GM23338 (cell line): Measurements from ENCODE around the gene HIGD1B. TPM values are rescaled to one million over a fixed set of nuclear protein-coding genes. Genes with fewer than 3 reads are reported as not detected.

ENCODE experiments used
- ATAC-seq: fragments of 200-7000 bp; cut with Tn5 transposase; 3 replicates; pipeline ENCODE4 v1.9.1; 2020
- DNase-seq: peaks from one replicate; pipeline ENCODE4 v3.0.0-alpha.2; 2015; ENCODE audit warnings: low spot score
- H2AFZ ChIP-seq: fragments of 200-600 bp; sonication (generic); 2 replicates; pipeline ENCODE4 v1.8.0; 2016; ENCODE audit warnings: antibody characterized with exemption, mild to moderate bottlenecking, moderate library complexity
- H3F3A ChIP-seq: fragments of 200-600 bp; sonication (generic); replicated peaks from 2 replicates; pipeline ENCODE4 v1.8.0; 2017; ENCODE audit warnings: antibody characterized with exemption, mixed run types, low read depth
- H3K27ac ChIP-seq: fragments of 200-600 bp; sonication (generic); 2 replicates; pipeline ENCODE4 v1.6.1; 2016; ENCODE audit warnings: low read depth
- H3K27me3 ChIP-seq: fragments of 200-600 bp; sonication (generic); 2 replicates; pipeline ENCODE4 v1.8.0; 2016; ENCODE audit warnings: mild to moderate bottlenecking, mixed run types, moderate library complexity; ENCODE audit not compliant: insufficient read depth
- H3K36me3 ChIP-seq: fragments of 200-600 bp; sonication (generic); 2 replicates; pipeline ENCODE4 v1.8.0; 2016; ENCODE audit warnings: mild to moderate bottlenecking; ENCODE audit not compliant: insufficient read depth
- H3K4me1 ChIP-seq: fragments of 200-600 bp; sonication (generic); 2 replicates; pipeline ENCODE4 v1.8.0; 2016; ENCODE audit warnings: mild to moderate bottlenecking, moderate library complexity; ENCODE audit not compliant: insufficient read depth
- H3K4me2 ChIP-seq: fragments of 200-600 bp; sonication (generic); 2 replicates; pipeline ENCODE4 v1.7.1; 2017; ENCODE audit warnings: mixed run types
- H3K4me3 ChIP-seq: fragments of 200-600 bp; sonication (generic); 2 replicates; pipeline ENCODE4 v1.6.1; 2016; ENCODE audit warnings: mixed run types
- H3K79me2 ChIP-seq: fragments of 200-600 bp; sonication (generic); replicated peaks from 2 replicates; pipeline ENCODE4 v1.8.0; 2017; ENCODE audit warnings: mild to moderate bottlenecking; ENCODE audit not compliant: insufficient read depth
- H3K9me2 ChIP-seq: fragments of 200-600 bp; sonication (generic); 2 replicates; pipeline ENCODE4 v1.8.0; 2017; ENCODE audit not compliant: insufficient read depth
- H4K20me1 ChIP-seq: fragments of 200-600 bp; sonication (generic); replicated peaks from 2 replicates; pipeline ENCODE4 v1.8.0; 2017; ENCODE audit warnings: mild to moderate bottlenecking; ENCODE audit not compliant: insufficient read depth
- H3K27ac Mint-ChIP-seq: 2 replicates; pipeline ENCODE4 v1.8.0; 2020; ENCODE audit warnings: inconsistent platforms, mild to moderate bottlenecking, moderate library complexity, mixed read lengths
- H3K27me3 Mint-ChIP-seq: 3 replicates; pipeline ENCODE4 v1.8.0; 2022; ENCODE audit warnings: low read depth, mild to moderate bottlenecking, moderate library complexity, mixed read lengths, inconsistent platforms; ENCODE audit not compliant: insufficient read depth, poor library complexity
- H3K36me3 Mint-ChIP-seq: 3 replicates; pipeline ENCODE4 v1.8.0; 2021; ENCODE audit warnings: low read depth, mild to moderate bottlenecking, inconsistent platforms, moderate library complexity, mixed read lengths
- H3K4me1 Mint-ChIP-seq: 3 replicates; pipeline ENCODE4 v1.8.0; 2020; ENCODE audit warnings: mild to moderate bottlenecking, inconsistent platforms, mixed read lengths
- H3K4me3 Mint-ChIP-seq: 3 replicates; pipeline ENCODE4 v1.8.0; 2021; ENCODE audit warnings: moderate library complexity, mild to moderate bottlenecking, inconsistent platforms, mixed read lengths
- H3K9me3 Mint-ChIP-seq: 3 replicates; pipeline ENCODE4 v1.8.0; 2020; ENCODE audit warnings: moderate library complexity, mild to moderate bottlenecking, inconsistent platforms, mixed read lengths
- CREB1 ChIP-seq: fragments of 250-450 bp; sonication (Bioruptor Pico); IDR thresholded peaks from 2 replicates; pipeline ENCODE4 v1.5.0; 2020; ENCODE audit warnings: low read depth, mild to moderate bottlenecking, moderate library complexity
- EZH2 ChIP-seq: fragments of 200-600 bp; sonication (generic); IDR thresholded peaks from one replicate; pipeline ENCODE4 v1.8.0; 2017; ENCODE audit warnings: antibody characterized with exemption, mild to moderate bottlenecking, low read depth; ENCODE audit not compliant: unreplicated experiment
- NANOG ChIP-seq: IDR thresholded peaks from 2 replicates; pipeline ENCODE4 v1.6.1; 2016; ENCODE audit warnings: antibody characterized with exemption, borderline replicate concordance
- ZNF114 ChIP-seq: fragments of 250-450 bp; sonication (Bioruptor Pico); IDR thresholded peaks from 2 replicates; pipeline ENCODE4 v1.5.0; 2020; ENCODE audit warnings: mild to moderate bottlenecking, moderate library complexity
- ZNF331 ChIP-seq: fragments of 250-450 bp; sonication (Bioruptor Pico); IDR thresholded peaks from 2 replicates; pipeline ENCODE4 v1.5.0; 2020; ENCODE audit warnings: low read depth, mild to moderate bottlenecking, moderate library complexity
- polyA plus RNA-seq: library from polyadenylated mRNA; unstranded; fragments of >200 nt; fragmentation: Nextera tagmentation; extraction: Ambion mirVana; gene quantifications from 2 replicates; pipeline ENCODE4 v1.2.1, GENCODE V29; 2016
- total RNA-seq: library from RNA; depleted of rRNA; stranded (reverse); fragments of >200 nt; shearing (Covaris generic); gene quantifications from 2 replicates; pipeline ENCODE4 v1.2.3, GENCODE V29; 2014
- TF ChIP-seq, protein P1 (sequence below), 2 experiments: fragments of 200-600 bp in 1 of 2; sonication (generic) in 1 of 2; conservative IDR thresholded peaks; 2 replicates each; pipeline versions ENCODE4 v1.5.1 to v1.6.1; 2016 to 2017; ENCODE audit warnings: antibody characterized with exemption in 2 of 2, low read depth in 2 of 2, mild to moderate bottlenecking in 2 of 2, moderate library complexity in 1 of 2
- TF ChIP-seq, protein P2 (sequence below): fragments of 250-450 bp; sonication (Bioruptor Pico); IDR thresholded peaks from 2 replicates; pipeline ENCODE4 v1.5.0; 2020; ENCODE audit warnings: mild to moderate bottlenecking, moderate library complexity
- TF ChIP-seq, protein P3 (sequence below): IDR thresholded peaks from one replicate; pipeline ENCODE4 v1.6.1; 2018; ENCODE audit warnings: antibody characterized with exemption; ENCODE audit not compliant: unreplicated experiment

Gene HIGD1B
- total and polyA plus RNA-seq, 2 experiments from 2014 or later, result not detected

- Histone ChIP-seq H3K9me2 (no peaks in the 10 kb centered on the region), H3K27ac (peak overlapping the region; percentile 83; the same call in 1 of the 2 replicates), H3K4me2 (no peak overlapping the region), H3K27me3 (no peaks in the 10 kb centered on the region), H3K36me3 (peaks cover 13% of the 10 kb centered on the region), H3F3A (peaks cover 27% of the 10 kb centered on the region; the same call in 1 of the 2 replicates), H3K4me3 (no peak overlapping the region), H3K4me1 (peaks cover 25% of the 10 kb centered on the region), H4K20me1 (peaks cover 7% of the 10 kb centered on the region), H2AFZ (no peak overlapping the region), H3K79me2 (peaks cover 16% of the 10 kb centered on the region)
- peaks cover 52% of the 10 kb centered on the region for H3K36me3 Mint-ChIP-seq
- TF ChIP-seq CREB1, result no peak
- TF ChIP-seq EZH2, result no peak
- TF ChIP-seq, protein P1, sequence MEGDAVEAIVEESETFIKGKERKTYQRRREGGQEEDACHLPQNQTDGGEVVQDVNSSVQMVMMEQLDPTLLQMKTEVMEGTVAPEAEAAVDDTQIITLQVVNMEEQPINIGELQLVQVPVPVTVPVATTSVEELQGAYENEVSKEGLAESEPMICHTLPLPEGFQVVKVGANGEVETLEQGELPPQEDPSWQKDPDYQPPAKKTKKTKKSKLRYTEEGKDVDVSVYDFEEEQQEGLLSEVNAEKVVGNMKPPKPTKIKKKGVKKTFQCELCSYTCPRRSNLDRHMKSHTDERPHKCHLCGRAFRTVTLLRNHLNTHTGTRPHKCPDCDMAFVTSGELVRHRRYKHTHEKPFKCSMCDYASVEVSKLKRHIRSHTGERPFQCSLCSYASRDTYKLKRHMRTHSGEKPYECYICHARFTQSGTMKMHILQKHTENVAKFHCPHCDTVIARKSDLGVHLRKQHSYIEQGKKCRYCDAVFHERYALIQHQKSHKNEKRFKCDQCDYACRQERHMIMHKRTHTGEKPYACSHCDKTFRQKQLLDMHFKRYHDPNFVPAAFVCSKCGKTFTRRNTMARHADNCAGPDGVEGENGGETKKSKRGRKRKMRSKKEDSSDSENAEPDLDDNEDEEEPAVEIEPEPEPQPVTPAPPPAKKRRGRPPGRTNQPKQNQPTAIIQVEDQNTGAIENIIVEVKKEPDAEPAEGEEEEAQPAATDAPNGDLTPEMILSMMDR (conservative IDR thresholded peaks at IDR 0.05; ENCODE audit: low read depth in 2 of 2), result no peak
- no peak for ATAC-seq
- peaks cover 35% of the 10 kb centered on the region for H3K4me1 Mint-ChIP-seq
- DNase-seq, result no peak
- no peaks in the 10 kb centered on the region for H3K9me3 Mint-ChIP-seq
- peaks cover 8% of the 10 kb centered on the region for H3K27me3 Mint-ChIP-seq
- H3K27ac Mint-ChIP-seq, result no peak overlapping the region
- H3K4me3 Mint-ChIP-seq, result no peak overlapping the region
Observed at GRCh38 chr17:44798356-44798755, 49.3 kb upstream of the HIGD1B start.

DNA sequence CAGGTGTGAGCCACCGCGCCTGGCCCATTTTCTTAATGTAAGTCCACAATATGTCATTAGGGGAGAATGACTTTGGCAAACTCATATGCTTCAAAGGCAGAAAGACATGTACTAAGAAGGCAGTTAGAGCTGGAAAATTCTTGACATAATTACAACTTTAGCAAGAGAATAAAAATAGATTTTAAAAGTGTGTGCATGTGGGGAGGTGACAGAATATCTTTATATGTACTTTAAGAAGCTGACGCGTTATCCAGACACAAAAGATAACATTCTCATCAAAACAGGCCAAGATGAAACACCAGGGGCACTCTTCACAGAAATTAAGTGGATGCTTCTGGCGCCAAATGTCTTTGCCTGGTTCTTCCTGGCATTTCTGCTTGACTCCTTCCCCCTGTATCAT is 45.8 kb upstream of the HIGD1B start:
- Histone ChIP-seq H3K4me2 (no peak overlapping the region), H4K20me1 (peaks cover 31% of the 10 kb centered on the region), H3K27me3 (no peaks in the 10 kb centered on the region), H3K9me2 (no peaks in the 10 kb centered on the region), H3K4me1 (peaks cover 6% of the 10 kb centered on the region; the same call in 1 of the 2 replicates), H3K27ac (no peak overlapping the region), H3K79me2 (peaks cover 49% of the 10 kb centered on the region), H2AFZ (no peak overlapping the region), H3K36me3 (peaks cover 40% of the 10 kb centered on the region), H3F3A (peaks cover 14% of the 10 kb centered on the region; the same call in 1 of the 2 replicates), H3K4me3 (no peak overlapping the region)
- peaks cover 9% of the 10 kb centered on the region for H3K4me1 Mint-ChIP-seq
- H3K9me3 Mint-ChIP-seq, result no peaks in the 10 kb centered on the region
- DNase-seq (no peak), ATAC-seq (no peak)
- no peak overlapping the region for H3K4me3 Mint-ChIP-seq
- H3K36me3 Mint-ChIP-seq, result peaks cover 84% of the 10 kb centered on the region
- H3K27me3 Mint-ChIP-seq, result peaks cover 3% of the 10 kb centered on the region
- H3K27ac Mint-ChIP-seq, result no peak overlapping the region
- TF ChIP-seq CREB1 (no peak), NANOG (no peak), ZNF331 (no peak), ZNF114 (CRISPR knock-in tag) (no peak)
- TF ChIP-seq, protein P2, sequence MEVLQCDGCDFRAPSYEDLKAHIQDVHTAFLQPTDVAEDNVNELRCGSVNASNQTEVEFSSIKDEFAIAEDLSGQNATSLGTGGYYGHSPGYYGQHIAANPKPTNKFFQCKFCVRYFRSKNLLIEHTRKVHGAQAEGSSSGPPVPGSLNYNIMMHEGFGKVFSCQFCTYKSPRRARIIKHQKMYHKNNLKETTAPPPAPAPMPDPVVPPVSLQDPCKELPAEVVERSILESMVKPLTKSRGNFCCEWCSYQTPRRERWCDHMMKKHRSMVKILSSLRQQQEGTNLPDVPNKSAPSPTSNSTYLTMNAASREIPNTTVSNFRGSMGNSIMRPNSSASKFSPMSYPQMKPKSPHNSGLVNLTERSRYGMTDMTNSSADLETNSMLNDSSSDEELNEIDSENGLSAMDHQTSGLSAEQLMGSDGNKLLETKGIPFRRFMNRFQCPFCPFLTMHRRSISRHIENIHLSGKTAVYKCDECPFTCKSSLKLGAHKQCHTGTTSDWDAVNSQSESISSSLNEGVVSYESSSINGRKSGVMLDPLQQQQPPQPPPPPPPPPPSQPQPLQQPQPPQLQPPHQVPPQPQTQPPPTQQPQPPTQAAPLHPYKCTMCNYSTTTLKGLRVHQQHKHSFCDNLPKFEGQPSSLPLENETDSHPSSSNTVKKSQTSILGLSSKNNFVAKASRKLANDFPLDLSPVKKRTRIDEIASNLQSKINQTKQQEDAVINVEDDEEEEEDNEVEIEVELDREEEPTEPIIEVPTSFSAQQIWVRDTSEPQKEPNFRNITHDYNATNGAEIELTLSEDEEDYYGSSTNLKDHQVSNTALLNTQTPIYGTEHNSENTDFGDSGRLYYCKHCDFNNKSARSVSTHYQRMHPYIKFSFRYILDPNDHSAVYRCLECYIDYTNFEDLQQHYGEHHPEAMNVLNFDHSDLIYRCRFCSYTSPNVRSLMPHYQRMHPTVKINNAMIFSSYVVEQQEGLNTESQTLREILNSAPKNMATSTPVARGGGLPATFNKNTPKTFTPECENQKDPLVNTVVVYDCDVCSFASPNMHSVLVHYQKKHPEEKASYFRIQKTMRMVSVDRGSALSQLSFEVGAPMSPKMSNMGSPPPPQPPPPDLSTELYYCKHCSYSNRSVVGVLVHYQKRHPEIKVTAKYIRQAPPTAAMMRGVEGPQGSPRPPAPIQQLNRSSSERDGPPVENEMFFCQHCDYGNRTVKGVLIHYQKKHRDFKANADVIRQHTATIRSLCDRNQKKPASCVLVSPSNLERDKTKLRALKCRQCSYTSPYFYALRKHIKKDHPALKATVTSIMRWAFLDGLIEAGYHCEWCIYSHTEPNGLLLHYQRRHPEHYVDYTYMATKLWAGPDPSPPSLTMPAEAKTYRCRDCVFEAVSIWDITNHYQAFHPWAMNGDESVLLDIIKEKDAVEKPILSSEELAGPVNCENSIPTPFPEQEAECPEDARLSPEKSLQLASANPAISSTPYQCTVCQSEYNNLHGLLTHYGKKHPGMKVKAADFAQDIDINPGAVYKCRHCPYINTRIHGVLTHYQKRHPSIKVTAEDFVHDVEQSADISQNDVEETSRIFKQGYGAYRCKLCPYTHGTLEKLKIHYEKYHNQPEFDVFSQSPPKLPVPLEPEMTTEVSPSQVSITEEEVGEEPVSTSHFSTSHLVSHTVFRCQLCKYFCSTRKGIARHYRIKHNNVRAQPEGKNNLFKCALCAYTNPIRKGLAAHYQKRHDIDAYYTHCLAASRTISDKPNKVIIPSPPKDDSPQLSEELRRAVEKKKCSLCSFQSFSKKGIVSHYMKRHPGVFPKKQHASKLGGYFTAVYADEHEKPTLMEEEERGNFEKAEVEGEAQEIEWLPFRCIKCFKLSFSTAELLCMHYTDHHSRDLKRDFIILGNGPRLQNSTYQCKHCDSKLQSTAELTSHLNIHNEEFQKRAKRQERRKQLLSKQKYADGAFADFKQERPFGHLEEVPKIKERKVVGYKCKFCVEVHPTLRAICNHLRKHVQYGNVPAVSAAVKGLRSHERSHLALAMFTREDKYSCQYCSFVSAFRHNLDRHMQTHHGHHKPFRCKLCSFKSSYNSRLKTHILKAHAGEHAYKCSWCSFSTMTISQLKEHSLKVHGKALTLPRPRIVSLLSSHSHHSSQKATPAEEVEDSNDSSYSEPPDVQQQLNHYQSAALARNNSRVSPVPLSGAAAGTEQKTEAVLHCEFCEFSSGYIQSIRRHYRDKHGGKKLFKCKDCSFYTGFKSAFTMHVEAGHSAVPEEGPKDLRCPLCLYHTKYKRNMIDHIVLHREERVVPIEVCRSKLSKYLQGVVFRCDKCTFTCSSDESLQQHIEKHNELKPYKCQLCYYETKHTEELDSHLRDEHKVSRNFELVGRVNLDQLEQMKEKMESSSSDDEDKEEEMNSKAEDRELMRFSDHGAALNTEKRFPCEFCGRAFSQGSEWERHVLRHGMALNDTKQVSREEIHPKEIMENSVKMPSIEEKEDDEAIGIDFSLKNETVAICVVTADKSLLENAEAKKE, result no peak
- TF ChIP-seq, protein P3, sequence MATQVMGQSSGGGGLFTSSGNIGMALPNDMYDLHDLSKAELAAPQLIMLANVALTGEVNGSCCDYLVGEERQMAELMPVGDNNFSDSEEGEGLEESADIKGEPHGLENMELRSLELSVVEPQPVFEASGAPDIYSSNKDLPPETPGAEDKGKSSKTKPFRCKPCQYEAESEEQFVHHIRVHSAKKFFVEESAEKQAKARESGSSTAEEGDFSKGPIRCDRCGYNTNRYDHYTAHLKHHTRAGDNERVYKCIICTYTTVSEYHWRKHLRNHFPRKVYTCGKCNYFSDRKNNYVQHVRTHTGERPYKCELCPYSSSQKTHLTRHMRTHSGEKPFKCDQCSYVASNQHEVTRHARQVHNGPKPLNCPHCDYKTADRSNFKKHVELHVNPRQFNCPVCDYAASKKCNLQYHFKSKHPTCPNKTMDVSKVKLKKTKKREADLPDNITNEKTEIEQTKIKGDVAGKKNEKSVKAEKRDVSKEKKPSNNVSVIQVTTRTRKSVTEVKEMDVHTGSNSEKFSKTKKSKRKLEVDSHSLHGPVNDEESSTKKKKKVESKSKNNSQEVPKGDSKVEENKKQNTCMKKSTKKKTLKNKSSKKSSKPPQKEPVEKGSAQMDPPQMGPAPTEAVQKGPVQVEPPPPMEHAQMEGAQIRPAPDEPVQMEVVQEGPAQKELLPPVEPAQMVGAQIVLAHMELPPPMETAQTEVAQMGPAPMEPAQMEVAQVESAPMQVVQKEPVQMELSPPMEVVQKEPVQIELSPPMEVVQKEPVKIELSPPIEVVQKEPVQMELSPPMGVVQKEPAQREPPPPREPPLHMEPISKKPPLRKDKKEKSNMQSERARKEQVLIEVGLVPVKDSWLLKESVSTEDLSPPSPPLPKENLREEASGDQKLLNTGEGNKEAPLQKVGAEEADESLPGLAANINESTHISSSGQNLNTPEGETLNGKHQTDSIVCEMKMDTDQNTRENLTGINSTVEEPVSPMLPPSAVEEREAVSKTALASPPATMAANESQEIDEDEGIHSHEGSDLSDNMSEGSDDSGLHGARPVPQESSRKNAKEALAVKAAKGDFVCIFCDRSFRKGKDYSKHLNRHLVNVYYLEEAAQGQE, result no peak
